ENCODE data around the gene FOSB.

The FOSB gene

DNA sequence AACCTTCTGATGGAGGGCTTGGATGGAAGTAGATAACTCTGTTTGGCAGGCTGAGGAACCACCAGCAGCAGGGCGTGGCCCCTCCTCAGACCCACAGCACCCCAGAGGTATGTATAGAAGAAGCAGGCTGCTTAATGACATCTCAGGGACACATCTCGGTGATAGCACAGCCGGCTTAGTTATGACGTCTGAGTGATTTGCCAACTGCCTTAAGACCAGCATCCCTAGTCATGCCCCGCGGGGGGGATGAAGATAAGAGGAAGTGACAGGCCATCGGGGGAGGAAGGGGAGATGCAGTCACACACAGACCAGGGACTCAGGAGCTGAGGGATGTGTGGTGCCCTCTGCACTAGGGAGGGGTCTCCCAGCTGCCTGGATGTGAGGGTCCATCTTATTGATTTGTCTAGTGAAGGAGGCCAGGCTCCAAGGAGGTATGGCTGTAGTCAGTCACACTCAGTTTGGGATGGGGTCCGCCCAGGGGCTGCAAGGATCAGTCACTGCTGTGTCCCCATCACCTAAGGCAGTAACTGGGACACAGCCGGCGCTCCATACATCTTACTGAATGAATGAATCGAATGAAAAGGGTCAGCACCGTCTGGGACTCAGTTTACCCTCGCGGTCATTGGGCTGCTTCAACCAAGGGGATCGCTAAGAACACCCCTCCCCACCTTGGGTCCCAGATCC, 24.9 kb upstream of the FOSB start:
- DNase-seq: peak; percentile 62

DNA sequence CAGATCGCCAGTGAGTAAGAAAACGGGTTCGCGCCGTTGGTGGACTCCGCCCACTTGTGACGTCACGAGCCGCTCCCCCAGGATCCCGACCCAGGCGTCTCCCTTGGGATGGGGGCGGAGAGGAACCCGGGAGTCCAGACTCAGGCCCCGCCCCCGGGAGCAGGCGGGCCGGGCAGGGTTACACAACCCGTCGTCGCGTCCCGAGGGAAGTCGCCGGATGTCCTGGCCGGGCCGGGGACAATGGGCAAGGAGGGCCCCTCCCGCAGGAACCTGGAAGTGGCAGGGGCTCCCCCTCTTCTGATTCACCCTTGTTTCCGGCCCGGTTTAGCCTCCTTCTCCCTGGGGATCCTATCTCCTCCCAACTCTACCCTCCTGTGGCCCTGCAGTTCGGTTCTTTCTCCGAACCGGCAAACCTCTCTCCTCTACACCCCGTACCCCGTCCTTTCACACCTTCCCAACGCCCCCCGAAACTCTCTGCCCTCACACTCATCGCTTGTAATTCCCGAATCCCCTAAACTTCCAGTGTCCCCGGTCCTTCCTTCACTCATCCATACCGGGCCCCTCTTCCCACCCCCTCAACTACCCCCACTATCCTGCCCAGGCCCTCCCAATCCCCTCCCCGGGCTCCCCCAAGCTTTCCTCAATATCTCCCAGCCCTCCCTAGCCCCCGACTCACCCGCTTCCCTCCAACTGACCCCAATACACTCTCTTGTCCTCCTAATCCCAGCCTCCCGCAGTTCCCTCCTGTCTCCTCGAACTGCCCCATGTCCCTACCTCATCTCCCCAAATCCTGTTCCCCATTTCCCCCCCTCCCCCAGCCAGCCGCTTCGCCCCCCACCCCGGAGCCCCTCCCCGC, 24.1 kb upstream of the FOSB start:
- peak; percentile 55 for DNase-seq

DNA sequence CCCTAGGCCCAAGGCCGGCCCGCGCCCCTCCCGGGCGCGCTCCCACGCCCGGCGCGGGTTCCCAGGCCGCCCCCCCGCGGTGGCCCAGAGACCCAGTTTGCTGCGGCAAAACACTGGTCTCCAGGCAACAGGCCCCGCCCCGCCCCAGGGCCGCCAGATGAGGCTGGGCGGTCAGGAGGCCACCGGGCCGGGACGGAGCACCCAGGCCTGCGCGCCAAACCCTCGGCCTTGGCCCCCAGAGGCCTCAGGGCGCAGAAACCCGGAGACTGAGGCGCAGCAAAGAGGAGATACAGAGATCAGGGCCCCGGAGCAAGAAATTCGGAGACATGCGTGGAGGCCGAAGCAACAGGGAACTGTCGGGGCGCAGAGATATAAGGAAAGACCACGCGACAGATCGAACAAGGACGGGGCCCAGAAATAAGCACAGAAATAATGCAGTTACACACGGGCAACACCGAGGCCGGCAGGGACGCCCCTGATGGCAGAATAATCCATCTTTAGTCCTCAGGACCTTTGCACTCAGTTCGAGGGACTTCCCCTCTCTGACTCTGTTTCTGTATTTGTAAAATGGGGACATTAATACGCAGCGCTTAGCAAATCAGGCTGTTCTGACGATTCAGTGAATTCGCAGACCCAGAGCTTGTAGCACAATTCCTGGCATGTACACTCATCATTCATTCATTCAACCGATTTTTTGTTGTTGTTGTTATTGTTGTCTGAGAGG, 23.3 kb upstream of the FOSB start:
- peak; percentile 87 for DNase-seq

DNA sequence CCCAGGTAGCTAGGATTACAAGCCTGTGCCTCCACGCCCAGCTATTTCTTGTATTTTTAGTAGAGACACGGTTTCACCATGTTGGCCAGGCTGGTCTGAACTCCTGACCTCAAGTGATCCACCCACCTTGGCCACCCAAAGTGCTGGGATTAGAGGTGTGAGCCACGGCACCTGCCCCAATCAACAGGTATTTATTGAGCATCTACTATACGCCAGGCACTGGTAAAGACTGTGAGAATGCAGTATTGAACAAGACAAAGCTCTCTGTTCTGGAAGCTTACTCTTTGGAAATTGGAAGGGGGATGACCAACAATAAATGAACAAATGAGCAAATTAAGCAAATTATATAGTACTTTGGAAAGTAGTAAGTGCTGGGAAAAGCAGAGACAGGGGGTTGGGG, 22.7 kb upstream of the FOSB start:
- DNase-seq: no peak

DNA sequence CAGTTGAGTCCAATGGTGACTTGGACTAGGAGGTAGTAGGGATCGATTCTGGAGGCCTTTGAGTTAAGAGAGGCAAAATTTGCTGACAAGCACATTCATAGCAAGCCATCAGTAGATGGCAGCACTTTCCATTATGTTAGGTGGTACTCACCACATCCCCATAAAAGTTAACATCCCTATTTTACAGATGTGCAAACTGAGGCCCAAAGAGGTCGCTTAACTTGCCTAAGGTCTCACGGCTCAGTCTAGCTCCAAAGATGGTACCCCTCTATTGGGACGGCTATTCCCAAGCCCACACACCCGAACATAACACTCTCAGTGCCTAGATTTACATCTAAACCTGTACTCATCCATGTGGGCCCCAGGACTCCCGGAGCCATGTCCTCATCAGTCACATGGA, 21.5 kb upstream of the FOSB start:
- DNase-seq: peak; percentile 55

DNA sequence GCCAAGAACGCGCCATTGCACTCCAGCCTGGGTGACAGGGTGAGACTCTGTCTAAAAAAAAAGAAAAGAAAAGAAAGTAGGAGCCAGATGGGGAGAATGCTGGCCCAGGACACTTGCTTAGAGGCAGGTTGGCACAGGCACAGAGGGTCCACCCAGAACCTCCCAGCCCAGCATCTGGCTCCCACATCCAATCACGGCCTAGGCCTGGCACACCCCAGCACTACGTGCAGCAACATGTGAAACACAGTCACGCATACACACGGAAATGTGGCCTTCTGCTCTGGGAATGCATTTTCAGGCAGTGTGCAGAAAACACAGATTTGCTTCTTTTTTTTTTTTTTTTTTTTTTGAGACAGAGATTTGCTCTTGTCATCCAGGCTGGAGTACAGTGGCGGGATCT, 20.9 kb upstream of the FOSB start:
- no peak for DNase-seq

DNA sequence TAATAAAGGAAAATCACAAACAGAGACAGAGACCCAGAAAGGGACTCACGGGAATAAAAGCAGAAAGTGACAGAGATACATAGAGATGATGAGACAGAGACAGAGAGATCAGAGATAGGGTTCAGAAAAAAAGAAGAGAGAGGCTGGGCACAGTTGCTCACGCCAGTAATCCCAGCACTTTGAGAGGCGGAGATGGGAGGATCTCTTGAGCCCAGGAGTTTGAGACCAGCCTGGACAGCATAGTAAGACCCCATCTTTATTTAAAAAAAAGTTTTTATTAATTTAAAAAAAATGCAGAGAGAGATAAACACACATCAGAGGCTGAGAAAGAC, 19.4 kb upstream of the FOSB start:
- no peak for DNase-seq

DNA sequence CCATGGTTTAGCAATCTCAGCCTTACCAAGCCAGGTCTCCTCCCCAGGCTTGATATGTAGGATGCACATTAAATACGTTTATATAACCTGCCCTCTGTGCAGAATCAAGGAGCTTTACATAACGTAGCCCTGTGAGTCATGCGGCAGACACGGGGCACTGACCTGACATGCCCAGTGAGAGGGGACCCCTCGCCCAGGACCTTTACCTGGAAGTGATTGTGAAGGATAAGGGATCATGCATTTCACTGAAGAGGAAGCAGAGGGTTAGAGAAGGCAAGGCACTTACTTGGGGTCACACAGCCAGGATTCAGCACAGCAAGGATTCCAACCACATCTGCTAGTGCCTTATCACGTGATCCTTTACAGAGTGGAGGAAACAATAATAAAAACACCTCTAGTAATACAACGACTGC, 18.9 kb upstream of the FOSB start:
- DNase-seq: no peak

DNA sequence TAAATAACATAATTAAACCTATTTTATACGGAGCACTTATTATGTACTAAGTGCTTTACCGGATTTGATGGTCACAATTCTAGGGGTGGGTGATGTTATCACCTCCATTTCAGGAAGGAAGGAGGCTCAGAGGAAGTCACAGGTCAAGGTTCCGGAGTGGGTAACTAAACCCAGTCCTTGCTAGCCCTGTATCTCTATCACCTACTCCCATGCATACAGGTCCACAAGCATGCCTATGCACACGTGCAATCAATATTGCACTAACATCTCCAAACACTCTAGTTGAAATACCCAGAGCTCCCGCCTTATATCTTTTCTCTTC, 17.8 kb upstream of the FOSB start:
- peak; percentile 80 for DNase-seq

DNA sequence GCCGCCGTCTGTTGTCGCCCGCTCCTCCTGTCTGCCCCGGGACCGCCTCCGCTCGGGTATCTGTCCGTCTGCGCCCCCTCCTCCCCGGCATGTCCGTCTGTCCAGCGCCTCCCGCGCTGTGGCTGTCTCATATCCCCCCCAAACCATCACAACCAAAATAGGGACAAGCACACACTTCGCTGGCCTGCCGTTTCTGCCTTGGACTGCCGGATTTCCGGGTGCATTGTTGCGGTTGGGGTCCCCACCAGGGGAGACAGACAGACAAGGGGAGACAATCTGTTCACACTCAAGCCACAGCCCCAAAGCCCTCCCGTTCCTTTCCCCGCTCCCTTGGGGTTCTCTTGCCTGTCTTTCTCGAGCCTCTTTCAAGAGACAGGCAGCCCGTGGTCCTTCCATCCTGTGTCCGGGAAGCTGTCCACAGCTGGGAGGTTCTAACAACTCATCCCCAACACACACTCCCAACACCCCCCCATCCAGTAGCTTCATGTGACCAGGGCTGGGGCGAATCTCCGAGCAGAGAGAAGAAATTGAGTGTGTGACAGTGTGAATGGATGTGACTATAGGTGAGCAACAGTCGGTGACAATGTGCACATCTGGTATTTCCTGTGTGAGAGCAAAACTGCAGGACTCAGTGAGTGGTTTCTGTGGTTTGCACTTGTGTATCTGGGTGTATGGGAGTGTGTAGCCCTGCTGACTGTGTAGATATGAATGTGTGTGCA, 16.5 kb upstream of the FOSB start:
- peak; percentile 93 for DNase-seq

DNA sequence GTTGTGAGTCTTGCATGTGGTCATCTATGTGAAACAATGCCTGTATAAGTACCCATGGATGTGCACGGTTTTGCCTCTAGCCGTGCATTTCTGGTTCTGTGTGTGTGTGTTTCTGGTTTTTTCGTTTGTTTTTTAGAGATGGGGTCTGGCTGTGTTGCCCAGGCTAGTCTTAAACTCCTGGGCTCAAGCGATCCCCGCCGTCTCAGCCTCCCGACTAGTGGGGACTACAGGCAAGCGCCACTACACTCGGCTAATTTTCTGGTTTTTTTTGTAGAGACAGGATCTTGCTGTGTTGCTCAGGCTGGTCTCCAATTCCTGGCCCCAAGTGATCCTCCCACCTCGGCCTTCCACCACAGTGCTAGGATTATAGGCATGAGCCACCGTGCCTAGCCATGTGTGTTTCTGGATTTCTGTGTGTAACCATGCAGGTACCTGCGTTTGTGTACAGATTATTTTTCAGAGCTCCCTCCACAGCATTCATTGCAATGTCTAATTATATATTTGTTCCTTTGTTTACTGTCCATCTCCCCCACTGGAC, 15.9 kb upstream of the FOSB start:
- no peak for DNase-seq

DNA sequence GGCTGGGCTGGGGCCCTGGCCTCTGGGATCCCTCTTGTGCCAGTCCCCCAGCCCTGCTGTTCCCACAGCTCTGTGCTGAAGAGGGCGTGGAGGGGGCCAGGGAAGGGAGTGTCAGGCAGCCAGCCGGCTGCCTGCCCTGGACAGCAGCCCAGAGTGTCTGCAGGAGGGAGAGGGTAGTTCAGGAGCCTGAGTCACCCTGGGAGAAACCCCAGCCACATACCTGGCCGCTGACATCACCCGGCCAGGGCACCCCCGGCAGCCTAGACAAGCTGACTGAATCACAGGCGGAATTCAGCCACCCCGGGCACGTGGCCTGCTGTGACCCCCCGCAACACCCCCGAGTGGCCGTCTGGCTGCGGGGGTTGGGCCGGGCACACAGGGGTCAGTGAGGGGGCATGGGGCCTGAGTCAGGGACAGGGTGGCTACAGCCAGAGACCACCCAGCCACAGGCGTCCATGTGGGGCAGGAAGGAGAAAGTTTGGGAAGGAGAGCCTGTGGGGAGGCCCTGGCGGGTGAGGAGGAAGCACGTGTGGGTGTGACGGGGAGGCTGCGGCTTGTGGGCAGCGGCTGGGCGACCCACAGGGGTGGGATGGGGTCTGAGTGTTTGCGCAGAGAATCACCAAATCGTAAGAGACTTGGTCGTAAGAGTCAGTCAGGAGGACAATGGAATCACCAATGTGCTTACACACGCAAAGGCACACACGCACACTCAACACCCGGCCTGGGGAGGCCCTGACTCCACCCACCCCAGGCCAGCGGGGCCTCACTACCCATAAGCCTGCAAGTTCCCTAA, 11.9 kb upstream of the FOSB start:
- peak; percentile 82 for DNase-seq

DNA sequence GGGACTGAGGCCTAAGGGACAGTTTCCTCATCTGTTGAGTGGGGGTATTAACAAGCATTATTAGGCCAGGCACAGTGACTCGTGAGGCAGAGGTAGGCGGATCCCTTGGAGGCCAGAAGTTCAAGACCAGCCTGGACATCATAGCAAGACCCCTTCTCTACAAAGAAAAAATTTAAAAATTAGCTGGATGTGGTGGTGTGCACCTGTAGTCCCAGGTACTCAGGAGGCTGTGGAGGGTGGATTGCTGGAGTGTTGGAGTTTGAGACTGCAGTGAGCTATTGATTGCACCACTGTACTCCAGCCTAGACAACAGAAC, 11.3 kb upstream of the FOSB start:
- no peak for DNase-seq

DNA sequence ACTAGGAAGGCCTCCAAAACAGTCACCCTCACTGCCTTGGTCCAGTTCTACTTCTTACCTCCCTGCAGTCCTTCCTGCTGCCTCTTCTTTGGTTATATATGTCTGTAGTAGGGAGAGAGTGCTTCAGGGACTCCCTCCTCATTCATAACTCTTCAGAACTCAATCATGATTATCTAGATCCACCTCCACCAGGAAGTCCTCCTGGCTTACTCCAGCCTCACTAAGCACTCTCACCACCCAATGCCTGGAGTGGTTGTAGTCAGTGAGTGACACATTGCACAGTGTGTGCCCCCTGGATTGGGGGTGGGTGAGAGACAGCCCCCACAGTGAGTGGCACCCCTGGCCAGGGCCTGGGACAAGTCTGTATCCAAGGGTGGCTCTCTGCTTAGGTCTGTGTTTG, 10.0 kb upstream of the FOSB start:
- no peak for DNase-seq

DNA sequence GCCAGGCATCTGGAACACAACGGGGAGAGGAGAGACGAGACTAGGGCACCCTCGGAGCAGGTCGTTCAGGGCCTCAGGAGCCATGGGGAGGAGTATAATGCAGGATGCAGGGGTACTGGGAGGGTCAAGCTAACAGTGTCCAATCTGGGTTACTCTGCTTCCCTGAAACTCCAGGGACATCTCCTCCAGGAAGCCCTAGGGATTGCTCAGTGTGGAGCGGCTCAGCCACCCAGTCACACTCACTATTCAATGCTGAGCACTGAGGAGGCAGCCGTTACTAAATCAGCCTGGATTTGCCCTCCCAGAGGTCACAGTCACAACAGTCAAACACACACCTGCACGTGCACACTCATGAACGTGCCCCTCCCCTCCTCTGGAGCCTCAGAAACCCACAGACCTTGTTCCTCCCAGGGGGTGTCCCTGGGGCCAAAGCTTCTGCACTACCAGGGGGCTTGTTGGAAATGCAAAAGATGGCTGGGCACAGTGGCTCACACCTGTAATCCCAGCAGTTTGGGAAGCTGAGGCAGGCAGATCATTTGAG, 6.9 kb upstream of the FOSB start:
- DNase-seq: no peak

DNA sequence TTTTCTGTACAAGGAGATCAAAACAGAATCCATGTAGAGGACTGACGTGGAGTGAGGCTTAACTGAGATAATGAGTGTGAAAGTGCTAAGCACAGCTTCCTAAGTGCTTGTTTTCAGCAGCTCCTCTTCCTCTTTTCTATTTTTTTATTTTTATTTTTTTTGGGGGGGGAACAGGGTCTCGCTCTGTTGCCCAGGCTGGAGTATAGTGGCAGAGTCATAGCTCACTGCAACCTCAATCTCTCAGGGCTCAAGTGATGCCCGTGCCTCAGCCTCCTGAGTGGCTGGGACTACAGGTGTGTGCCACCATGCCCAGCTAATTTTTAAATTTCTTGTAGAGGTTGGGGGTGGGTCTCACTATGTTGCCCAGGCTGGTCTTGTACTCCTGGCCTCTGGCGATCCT, 5.6 kb upstream of the FOSB start:
- no peak for DNase-seq

DNA sequence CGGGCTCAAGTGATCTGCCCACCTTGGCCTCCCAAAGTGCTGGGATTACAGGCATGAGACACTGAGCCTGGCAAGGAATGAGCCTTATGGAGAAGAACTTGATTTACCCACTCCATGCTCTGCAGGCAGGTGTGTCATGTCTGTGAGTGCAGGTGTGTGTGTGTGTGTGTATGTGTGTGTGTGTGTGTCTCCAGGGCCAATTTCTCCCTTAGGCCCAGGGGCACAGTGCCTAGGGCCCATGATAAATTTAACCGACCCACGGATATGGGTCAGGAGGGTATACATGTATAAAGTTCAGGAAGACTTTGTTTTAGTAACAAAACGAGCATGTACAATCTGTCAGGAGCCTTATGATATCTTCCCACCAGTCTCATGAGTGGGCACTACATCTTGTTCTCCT, 4.6 kb upstream of the FOSB start:
- no peak for DNase-seq

DNA sequence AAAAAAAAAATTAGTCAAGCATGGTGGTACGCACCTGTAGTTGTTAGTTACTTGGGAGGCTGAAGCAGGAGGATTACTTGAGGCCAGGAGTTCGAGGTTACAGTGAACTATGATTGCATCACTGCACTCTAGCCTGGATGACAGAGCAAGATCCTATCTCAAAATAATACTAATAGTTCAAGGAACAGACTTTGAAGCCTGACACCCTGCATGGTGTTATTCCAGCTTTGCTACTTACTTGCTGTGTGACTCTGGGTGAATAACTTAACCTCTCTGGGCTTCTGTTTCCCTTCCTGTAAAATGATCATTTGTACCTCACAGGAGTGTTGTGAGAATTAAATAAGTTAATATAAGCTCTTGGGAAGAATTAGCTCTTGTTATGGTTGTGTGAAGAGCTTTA, 3.5 kb upstream of the FOSB start:
- DNase-seq: no peak

DNA sequence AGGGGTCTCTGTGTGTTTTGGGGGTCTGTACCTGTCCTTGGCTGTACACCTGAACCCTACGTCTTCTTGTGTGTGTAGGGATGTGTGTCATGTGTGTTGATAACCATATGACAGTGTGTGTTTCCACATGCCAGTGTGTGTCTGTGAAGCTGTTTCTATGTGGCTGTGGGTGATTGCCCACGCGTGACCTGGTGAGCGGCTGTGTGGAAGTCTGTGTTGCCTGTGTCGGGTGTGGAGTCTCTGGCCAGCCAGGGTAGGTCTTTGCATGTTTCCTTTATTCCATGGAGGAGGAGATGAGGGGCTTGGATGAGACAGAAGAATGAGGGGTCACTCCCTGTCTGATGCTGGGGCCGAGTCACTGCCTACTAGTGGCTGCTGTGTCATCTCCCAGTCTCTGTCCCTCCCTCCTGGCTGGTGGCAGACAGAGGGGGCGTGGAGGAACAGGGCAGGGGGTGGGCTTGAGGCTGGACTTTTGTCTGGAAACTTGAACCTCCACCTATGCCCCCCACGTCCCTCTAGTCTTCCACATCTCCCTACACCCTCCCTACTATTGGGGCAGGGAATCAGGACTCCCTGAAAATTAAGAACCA, 2.8 kb upstream of the FOSB start:
- DNase-seq: no peak

DNA sequence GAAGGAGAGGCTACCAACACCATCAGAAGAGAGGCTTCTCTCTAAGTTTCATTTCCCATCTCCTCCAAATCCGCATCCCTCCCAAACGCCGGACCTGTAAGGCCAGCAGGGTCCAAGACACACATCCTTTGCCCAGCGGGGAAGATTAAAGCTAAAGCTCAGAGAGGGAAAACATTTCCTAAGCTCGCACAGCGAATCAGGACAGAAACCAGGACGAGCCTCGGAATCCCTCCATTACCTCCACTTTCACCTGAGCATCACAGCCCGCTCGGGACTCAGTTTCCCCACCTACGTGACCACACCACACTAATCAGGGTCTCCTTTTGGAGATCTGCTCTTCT, 711 bp upstream of the FOSB start:
- no peak for DNase-seq

DNA sequence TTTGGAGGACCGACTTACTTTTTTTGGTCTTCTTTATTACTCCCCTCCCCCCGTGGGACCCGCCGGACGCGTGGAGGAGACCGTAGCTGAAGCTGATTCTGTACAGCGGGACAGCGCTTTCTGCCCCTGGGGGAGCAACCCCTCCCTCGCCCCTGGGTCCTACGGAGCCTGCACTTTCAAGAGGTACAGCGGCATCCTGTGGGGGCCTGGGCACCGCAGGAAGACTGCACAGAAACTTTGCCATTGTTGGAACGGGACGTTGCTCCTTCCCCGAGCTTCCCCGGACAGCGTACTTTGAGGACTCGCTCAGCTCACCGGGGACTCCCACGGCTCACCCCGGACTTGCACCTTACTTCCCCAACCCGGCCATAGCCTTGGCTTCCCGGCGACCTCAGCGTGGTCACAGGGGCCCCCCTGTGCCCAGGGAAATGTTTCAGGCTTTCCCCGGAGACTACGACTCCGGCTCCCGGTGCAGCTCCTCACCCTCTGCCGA, 409 bp downstream of the FOSB start:
- peak; percentile 59 for DNase-seq

DNA sequence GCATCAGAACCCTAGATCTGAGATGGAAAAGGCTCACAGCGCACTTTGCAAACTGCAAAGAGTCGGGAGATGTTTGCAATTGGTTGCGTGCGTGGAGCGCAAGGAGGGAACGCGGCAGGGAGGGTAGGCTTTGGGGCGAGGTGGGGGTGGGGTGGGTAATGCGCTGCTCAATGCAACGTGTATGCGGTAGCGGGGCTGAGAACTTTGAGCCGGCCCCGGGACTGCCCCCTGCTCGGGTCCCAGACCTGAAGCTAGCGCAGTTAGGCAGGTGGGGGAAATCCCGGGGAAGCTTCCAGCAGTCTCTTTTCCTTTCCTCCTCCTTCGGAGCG, 971 bp downstream of the FOSB start:
- DNase-seq: no peak

All from CD4-positive, alpha-beta T cell treated with Interleukin-4 for 4 hours (primary cell).